Gastroesophageal sphincter (tissue), 3 donors: ENCODE results near the gene SLC38A11.

Experiments
- CTCF ChIP-seq, 4 experiments: fragments of 200-600 bp in 2 of 4; fragments of 450-650 bp in 2 of 4; sonication (generic) in 1 of 4; IDR thresholded peaks; one replicate each; pipeline ENCODE4 v1.5.1; 2017 to 2019; ENCODE audit warnings: antibody characterized with exemption in 4 of 4, mild to moderate bottlenecking in 2 of 4, moderate library complexity in 2 of 4
- POLR2A ChIP-seq, 2 donors: fragments of 450-650 bp; IDR thresholded peaks; one replicate each; pipeline ENCODE4 v1.6.1; 2017; ENCODE audit warnings: antibody characterized with exemption in 2 of 2, mild to moderate bottlenecking in 2 of 2, moderate library complexity in 1 of 2

GRCh38 chr2:164905307-164905706 is 50.0 kb downstream of the SLC38A11 start:
- no peak for TF ChIP-seq CTCF (IDR thresholded peaks at IDR 0.05)
- no peak for TF ChIP-seq POLR2A (IDR thresholded peaks at IDR 0.05)
